HG02642 (cell line): Measurements from ENCODE around the gene LRWD1.
"Not testable (repeated sequence)": the region's sequence is repeated elsewhere in the genome, so short reads cannot be mapped to it uniquely, and the experiment has no call there.

Source experiments
- ATAC-seq: cut with Tn5 transposase; IDR thresholded peaks from one replicate; pipeline ENCODE4 v1.9.1; 2021; ENCODE audit warnings: mild to moderate bottlenecking; ENCODE audit not compliant: unreplicated experiment, poor library complexity

Gene LRWD1

GRCh38 chr7:102439963-102440795, 24.6 kb upstream of the LRWD1 start:
- no peak for ATAC-seq

GRCh38 chr7:102444961-102445673, 19.7 kb upstream of the LRWD1 start:
- ATAC-seq: peak; percentile 49

GRCh38 chr7:102445674-102446071, 19.1 kb upstream of the LRWD1 start:
- no peak for ATAC-seq

- ATAC-seq: no peak
These were observed 18.2 kb upstream of the LRWD1 start for GRCh38 chr7:102446387-102447156.

GRCh38 chr7:102447311-102447710, 17.5 kb upstream of the LRWD1 start:
- no peak for ATAC-seq

- no peak for ATAC-seq
These were observed 15.6 kb upstream of the LRWD1 start for GRCh38 chr7:102449136-102449535.

- ATAC-seq: no peak
These were observed 14.5 kb upstream of the LRWD1 start for GRCh38 chr7:102450242-102450641.

- no peak for ATAC-seq
These were observed 13.3 kb upstream of the LRWD1 start for GRCh38 chr7:102451371-102452054.

GRCh38 chr7:102452451-102452850, 12.3 kb upstream of the LRWD1 start:
- ATAC-seq: no peak

- no peak for ATAC-seq
These were observed 11.5 kb upstream of the LRWD1 start for GRCh38 chr7:102453319-102453718.

- no peak for ATAC-seq
These were observed 10.3 kb upstream of the LRWD1 start for GRCh38 chr7:102454468-102454867.

- not testable (repeated sequence) for ATAC-seq
These were observed 9.9 kb upstream of the LRWD1 start for GRCh38 chr7:102454932-102455331.

- no peak for ATAC-seq
These were observed 9.2 kb upstream of the LRWD1 start for GRCh38 chr7:102455596-102455995.

GRCh38 chr7:102456327-102456726, 8.5 kb upstream of the LRWD1 start:
- no peak for ATAC-seq

- no peak for ATAC-seq
These were observed 7.3 kb upstream of the LRWD1 start for GRCh38 chr7:102457352-102457924.

- ATAC-seq: no peak
These were observed 5.5 kb upstream of the LRWD1 start for GRCh38 chr7:102459221-102459844.

GRCh38 chr7:102460467-102460866, 4.3 kb upstream of the LRWD1 start:
- ATAC-seq: no peak

- no peak for ATAC-seq
These were observed 775 bp upstream of the LRWD1 start for GRCh38 chr7:102463841-102464576.

GRCh38 chr7:102466097-102466496, 1.3 kb downstream of the LRWD1 start:
- ATAC-seq: no peak
